B cell (primary cell): Measurements from ENCODE around the gene NKX2-3. TPM values are rescaled to one million over a fixed set of nuclear protein-coding genes. Genes with fewer than 3 reads are reported as not detected.
A peak's percentile ranks its signal among the peaks of the same experiment; 100 is the strongest.

Experiments used
- ATAC-seq: fragments of 200-7000 bp; cut with Tn5 transposase; one replicate; pipeline ENCODE4 v1.10.0; 2021; ENCODE audit warnings: low read depth, mild to moderate bottlenecking, moderate number of reproducible peaks, moderate library complexity
- CTCF ChIA-PET: fragments of 350-600 bp; sonication (Branson Sonifier 250); formaldehyde crosslinking; loops from one replicate; lab custom pipeline; 2021; ENCODE audit warnings: antibody characterized with exemption, inconsistent platforms; lab: Charles Lee
- POLR2A ChIA-PET: fragments of 350-600 bp; sonication (Branson Sonifier 250); formaldehyde crosslinking; loops from one replicate; lab custom pipeline; 2021; ENCODE audit warnings: antibody characterized with exemption; lab: Charles Lee
- DNase-seq: peaks from one replicate; pipeline ENCODE4 v3.0.0; 2013
- H2AFZ ChIP-seq: 2 replicates; pipeline ENCODE4 v1.6.1; 2012; ENCODE audit warnings: mild to moderate bottlenecking, low read depth, low read length; ENCODE audit not compliant: insufficient read depth, poor library complexity, severe bottlenecking
- H3K27ac ChIP-seq, 2 donors: 1 replicate in 1 of 2; 2 replicates in 1 of 2; pipeline ENCODE4 v1.5.1; 2012 to 2013; ENCODE audit warnings: low read length in 2 of 2, mild to moderate bottlenecking in 2 of 2, moderate library complexity in 1 of 2
- H3K27me3 ChIP-seq, 4 experiments: fragments of 200-600 bp in 1 of 4; sonication (generic) in 1 of 4; replicated peaks in 1 of 4; 1 replicate in 2 of 4; 2 replicates in 2 of 4; pipeline versions ENCODE4 v1.6.1 to v1.7.0; 2013 to 2016; ENCODE audit warnings: low read length in 3 of 4, mild to moderate bottlenecking in 2 of 4, mixed read lengths in 1 of 4, moderate library complexity in 1 of 4; ENCODE audit not compliant: insufficient read depth in 4 of 4, control insufficient read depth in 3 of 4; ENCODE audit errors: control extremely low read depth in 1 of 4
- H3K36me3 ChIP-seq, 2 experiments: replicated peaks in 1 of 2; 1 replicate in 1 of 2; 2 replicates in 1 of 2; pipeline versions ENCODE4 v1.6.1 to v1.7.1; 2013; ENCODE audit warnings: low read length in 1 of 2; ENCODE audit not compliant: insufficient read depth in 2 of 2, control insufficient read depth in 1 of 2; ENCODE audit errors: control extremely low read depth in 1 of 2, extremely low read depth in 1 of 2
- H3K4me1 ChIP-seq, 2 donors: fragments of 200-600 bp in 1 of 2; sonication (generic) in 1 of 2; 1 replicate in 1 of 2; 2 replicates in 1 of 2; pipeline versions ENCODE4 v1.5.1 to v1.6.1; 2013 to 2017; ENCODE audit warnings: low read length in 2 of 2; ENCODE audit not compliant: control insufficient read depth in 2 of 2, insufficient read depth in 2 of 2
- H3K4me2 ChIP-seq: replicated peaks from 2 replicates; pipeline ENCODE3; 2012; ENCODE audit warnings: mild to moderate bottlenecking, low read depth, low read length; ENCODE audit not compliant: poor library complexity, severe bottlenecking
- H3K4me3 ChIP-seq, 5 experiments: fragments of 200-600 bp in 1 of 5; sonication (generic) in 1 of 5; 1 replicate in 3 of 5; 2 replicates in 2 of 5; pipeline versions ENCODE4 v1.5.1 to v1.7.0; 2011 to 2016; ENCODE audit warnings: low read length in 4 of 5, mild to moderate bottlenecking in 4 of 5, low read depth in 2 of 5, control low read depth in 1 of 5, moderate library complexity in 1 of 5; ENCODE audit not compliant: insufficient read depth in 1 of 5; ENCODE audit errors: control extremely low read depth in 1 of 5, extremely low read depth in 1 of 5
- H3K79me2 ChIP-seq: fragments of 200-600 bp; sonication (generic); one replicate; pipeline ENCODE4 v1.6.0; 2016; ENCODE audit warnings: low read length; ENCODE audit not compliant: control insufficient read depth, insufficient read depth
- H3K9ac ChIP-seq: fragments of 200-600 bp; sonication (generic); 2 replicates; pipeline ENCODE4 v1.6.1; 2017; ENCODE audit warnings: mild to moderate bottlenecking, low read length, moderate library complexity
- H3K9me3 ChIP-seq, 3 donors: one replicate each; pipeline versions ENCODE4 v1.6.1 to v1.7.1; 2013; ENCODE audit warnings: low read length in 2 of 3; ENCODE audit not compliant: control insufficient read depth in 2 of 3, insufficient read depth in 1 of 3; ENCODE audit errors: control extremely low read depth in 1 of 3
- H4K20me1 ChIP-seq: 2 replicates; pipeline ENCODE4 v1.6.0; 2012; ENCODE audit warnings: mild to moderate bottlenecking, low read length; ENCODE audit not compliant: insufficient read depth, control insufficient read depth, poor library complexity, severe bottlenecking
- H3K27ac Mint-ChIP-seq: one replicate; pipeline ENCODE4 v1.8.0; 2021; ENCODE audit warnings: mixed read lengths
- H3K27me3 Mint-ChIP-seq: one replicate; pipeline ENCODE4 v1.8.0; 2021; ENCODE audit warnings: mixed read lengths
- H3K4me1 Mint-ChIP-seq: one replicate; pipeline ENCODE4 v1.8.0; 2021; ENCODE audit warnings: mixed read lengths
- H3K4me3 Mint-ChIP-seq: one replicate; pipeline ENCODE4 v1.8.0; 2021; ENCODE audit warnings: mixed read lengths
- H3K9me3 Mint-ChIP-seq: one replicate; pipeline ENCODE4 v1.8.0; 2022; ENCODE audit warnings: mixed read lengths; ENCODE audit not compliant: insufficient read depth
- CTCF ChIP-seq: fragments of 200-600 bp; IDR thresholded peaks from one replicate; pipeline ENCODE4 v1.8.0; 2022; ENCODE audit warnings: antibody characterized with exemption, mild to moderate bottlenecking
- EZH2 ChIP-seq: IDR thresholded peaks from 2 replicates; pipeline ENCODE4 v1.6.1; 2012; ENCODE audit warnings: borderline replicate concordance, low read depth, mild to moderate bottlenecking, moderate library complexity, low read length; ENCODE audit not compliant: insufficient read depth, poor library complexity, severe bottlenecking
- WGBS: methylation state at CpG from one replicate; pipeline ENCODE4 v1.1.5; 2013; ENCODE audit warnings: missing lambda C conversion rate; ENCODE audit not compliant: insufficient coverage; 5-methylcytosine and 5-hydroxymethylcytosine counted together
- intact Hi-C: fragments of 100-400 bp; cut with micrococcal nuclease; formaldehyde crosslinking; loops from one replicate; pipeline ENCODE4 v1.10.0; 2022
- polyA plus RNA-seq: library from polyadenylated mRNA; depleted of rRNA; stranded (reverse); fragments of >200 nt; gene quantifications from 2 replicates; pipeline ENCODE4 v1.2.3, GENCODE V29; 2012
- total RNA-seq, 2 donors: library from RNA; stranded (reverse); fragments of 120-200 nt in 1 of 2; gene quantifications; 1 replicate in 1 of 2; 2 replicates in 1 of 2; pipeline versions ENCODE4 v1.2.3 to v1.2.4, GENCODE V29; 2013 to 2022

Gene NKX2-3
- total and polyA plus RNA-seq, 2 donors (not counting 1 experiment from before 2014, with no cell fraction given), result not detected

GRCh38 chr10:99531026-99531695, 1.6 kb upstream of the NKX2-3 start:
- Histone ChIP-seq H3K4me1 (peaks cover 61 to 79% of the 10 kb centered on the region in 2 donors), H3K79me2 (no peaks in the 10 kb centered on the region), H3K9me3 (peaks cover 0 to 80% (median 21%) of the 10 kb centered on the region in 3 donors), H3K27ac (no peak overlapping the region), H3K9ac (peak overlapping the region; percentile 14), H3K4me3 (peak overlapping the region in 3 of 5 experiments; percentile 25 to 44 (median 25)), H3K36me3 (no peaks in the 10 kb centered on the region), H3K4me2 (peak overlapping the region; percentile 70), H3K27me3 (peaks cover 0 to 97% (median 84%) of the 10 kb centered on the region in 4 experiments), H2AFZ (peak overlapping the region; percentile 3), H4K20me1 (no peaks in the 10 kb centered on the region)
- POLR2A ChIA-PET, result no interaction called here
- TF ChIP-seq CTCF (no peak), EZH2 (peak; percentile 84)
- intact Hi-C loops, result loop anchor here (5.0 kb wide), 1 partner anchor 299 kb away; no protein-coding TSS in a partner anchor
- Mint-ChIP-seq H3K27me3 (peaks cover 83% of the 10 kb centered on the region), H3K9me3 (no peaks in the 10 kb centered on the region), H3K27ac (no peak overlapping the region), H3K4me1 (peaks cover 56% of the 10 kb centered on the region), H3K4me3 (peak overlapping the region; percentile 70)
- CTCF ChIA-PET, result interaction anchor here (1.4 to 1.9 kb wide), 3 partner anchors 15 to 95 kb away, joined by 3 to 4 read pairs (median 4); no protein-coding TSS in a partner anchor
- 10% methylated on average over 40 of the region's 40 CpGs for WGBS
- DNase-seq, result no peak
- no peak for ATAC-seq
